RPMI8226 (cell line): Measurements from ENCODE around the gene RIOK2.

Experiments used
- DNase-seq: peaks from one replicate; pipeline ENCODE4 v3.0.0-alpha.2; 2015

Gene RIOK2

DNA sequence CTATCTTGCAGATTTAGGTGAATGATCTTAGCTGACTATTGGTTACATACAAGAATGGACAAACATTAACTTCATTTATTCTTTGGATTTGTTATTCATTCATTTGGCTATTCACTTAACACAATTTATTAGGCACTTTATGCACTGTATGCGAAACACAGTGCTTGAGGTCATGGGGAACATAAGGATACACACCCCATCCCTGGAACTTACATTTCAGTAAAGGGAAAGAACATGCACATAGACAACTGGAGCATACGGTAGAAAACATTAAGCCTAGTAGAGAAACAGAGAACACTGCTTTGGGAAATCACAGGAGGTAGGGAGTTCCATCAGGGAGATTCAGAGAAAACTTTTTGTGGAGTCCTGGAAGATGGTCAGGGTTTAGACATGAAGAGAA is 62.9 kb downstream of the RIOK2 start:
- no peak for DNase-seq

DNA sequence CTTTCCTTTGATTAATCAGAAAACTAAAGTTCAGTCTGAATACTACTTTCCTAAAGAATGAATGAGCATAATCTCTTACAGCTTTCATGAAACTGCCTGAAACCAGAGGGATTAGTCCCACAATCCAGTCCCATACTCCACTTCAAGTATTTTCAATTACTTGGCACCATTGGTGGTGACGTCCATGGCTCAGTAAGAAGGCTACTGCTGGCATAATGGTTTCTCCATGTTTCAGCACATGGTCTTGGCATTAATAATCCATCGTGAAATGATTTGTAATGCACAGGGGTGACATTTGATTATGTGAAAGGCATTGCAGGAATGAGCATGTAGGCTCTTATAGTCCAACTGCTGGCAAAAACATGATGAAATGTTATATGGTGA is 64.0 kb downstream of the RIOK2 start:
- no peak for DNase-seq

DNA sequence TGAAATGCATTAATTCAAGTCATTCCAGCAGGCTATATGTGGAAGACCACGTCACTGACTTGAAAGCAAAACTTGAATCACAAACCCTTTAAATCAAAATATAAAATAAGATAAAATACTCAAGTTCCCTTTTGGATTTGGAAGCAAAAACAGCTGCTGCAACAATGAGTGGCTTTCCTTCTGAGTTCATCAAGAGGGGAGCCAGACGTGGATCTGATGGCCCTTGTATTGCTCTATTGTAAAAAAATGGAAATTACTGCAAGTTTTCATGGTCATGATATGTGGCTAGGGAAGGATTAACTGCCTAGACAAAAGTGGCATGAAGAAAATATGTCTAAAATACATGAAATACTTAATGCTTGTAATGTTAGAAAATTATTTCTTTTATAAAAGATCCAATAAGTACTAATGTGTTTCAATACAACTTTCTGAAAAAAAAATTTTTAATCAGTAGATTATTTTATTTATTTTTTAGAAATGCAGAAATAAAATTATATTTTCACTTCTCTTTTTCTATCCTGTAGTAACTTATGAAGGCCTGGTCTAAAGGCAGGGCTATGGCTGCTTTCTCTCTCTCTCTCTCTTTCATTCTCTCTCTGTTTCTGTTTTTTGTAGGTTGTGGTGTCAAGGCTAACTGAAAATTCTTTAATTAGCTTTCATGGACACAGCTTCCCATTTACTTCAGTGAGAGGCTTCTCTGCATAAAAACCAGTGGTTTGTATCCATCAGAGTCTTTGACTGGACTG is 64.6 kb downstream of the RIOK2 start:
- DNase-seq: no peak

DNA sequence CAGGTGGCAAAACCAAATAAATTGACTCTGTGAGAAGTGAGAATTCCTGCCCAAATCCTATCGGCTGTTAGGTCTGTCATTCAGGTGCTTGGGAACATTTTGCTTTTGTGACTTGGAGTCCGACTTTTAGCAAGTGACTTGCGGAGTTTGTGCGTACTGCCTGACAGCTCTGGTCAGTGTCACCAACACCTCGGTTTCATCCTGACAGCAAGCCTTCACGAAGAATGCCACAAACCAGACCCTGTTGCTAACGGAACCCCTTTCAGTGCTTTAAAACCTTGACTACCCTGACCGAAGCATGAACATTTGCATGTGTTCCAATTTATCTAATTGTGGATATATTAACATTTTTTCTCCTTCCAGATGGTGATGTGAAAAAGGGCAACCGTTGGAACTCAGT is 67.1 kb downstream of the RIOK2 start:
- DNase-seq: no peak

DNA sequence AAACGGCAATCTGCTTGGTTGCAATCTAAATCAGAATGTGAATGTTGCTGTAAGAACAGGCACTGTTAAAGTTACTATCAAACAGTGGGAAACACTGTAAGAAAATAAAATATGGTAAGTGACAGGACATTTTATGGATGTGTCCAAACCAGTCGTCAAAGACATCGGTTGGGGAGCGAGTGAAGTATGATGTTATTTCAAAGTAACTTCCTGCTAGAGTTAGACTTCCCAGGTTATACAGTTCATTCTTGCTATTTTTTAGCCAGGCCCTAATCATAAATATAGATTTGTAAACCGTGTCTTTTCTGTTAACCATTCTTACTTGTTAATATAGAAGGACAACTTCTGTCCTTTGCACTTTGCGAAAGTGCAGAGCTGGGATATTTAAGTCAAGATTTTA is 70.8 kb downstream of the RIOK2 start:
- no peak for DNase-seq

DNA sequence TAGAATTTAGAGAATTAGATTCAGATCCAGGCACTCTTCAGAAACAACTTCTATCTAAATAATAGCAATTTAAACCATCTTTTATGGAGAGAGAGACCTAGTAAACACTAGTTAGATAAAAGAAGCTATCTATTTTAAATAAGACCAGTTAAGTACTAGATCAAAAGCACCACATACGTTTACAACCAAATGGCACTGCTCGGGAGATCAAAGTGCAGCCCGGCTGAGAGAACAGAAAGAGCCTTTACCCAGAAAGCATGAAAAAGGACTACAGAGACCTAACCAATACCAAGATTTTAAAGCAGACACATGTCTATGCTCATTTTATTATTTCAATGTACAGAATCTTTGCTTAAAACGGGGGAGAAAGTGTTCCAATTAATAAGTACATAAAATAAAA is 71.4 kb downstream of the RIOK2 start:
- no peak for DNase-seq

GRCh38 chr5:97111004-97111403 is 72.0 kb downstream of the RIOK2 start:
- no peak for DNase-seq
